Esophagus muscularis mucosa (tissue), 4 donors: ENCODE results near the gene CLIP1. TPM values are rescaled to one million over a fixed set of nuclear protein-coding genes. Genes with fewer than 3 reads are reported as not detected.
"Not testable (repeated sequence)": the region's sequence is repeated elsewhere in the genome, so short reads cannot be mapped to it uniquely, and the experiment has no call there.

ENCODE experiments used
- DNase-seq: peaks from one replicate; pipeline ENCODE4 v3.0.0-alpha.2; 2017; ENCODE audit errors: extremely low spot score
- H3K27ac ChIP-seq, 4 donors: fragments of 200-600 bp; sonication (generic); replicated peaks in 1 of 4; 1 replicate in 3 of 4; 2 replicates in 1 of 4; pipeline ENCODE4 v1.5.1; 2016 to 2019; ENCODE audit warnings: mild to moderate bottlenecking in 1 of 4
- H3K27me3 ChIP-seq, 4 donors: fragments of 200-600 bp; sonication (generic); one replicate each; pipeline versions ENCODE4 v1.5.1 to v1.6.0; 2016 to 2019
- H3K36me3 ChIP-seq, 4 donors: fragments of 200-600 bp; sonication (generic); one replicate each; pipeline ENCODE4 v1.5.1; 2016 to 2019
- H3K4me1 ChIP-seq, 4 donors: fragments of 200-600 bp; sonication (generic); one replicate each; pipeline ENCODE4 v1.5.1; 2016 to 2019
- H3K4me3 ChIP-seq, 4 donors: fragments of 200-600 bp; sonication (generic); 1 replicate in 2 of 4; 2 replicates in 2 of 4; pipeline ENCODE4 v1.5.1; 2016 to 2019; ENCODE audit warnings: mild to moderate bottlenecking in 4 of 4, moderate library complexity in 1 of 4
- H3K9me3 ChIP-seq, 4 donors: fragments of 200-600 bp; sonication (generic); 1 replicate in 3 of 4; 2 replicates in 1 of 4; pipeline ENCODE4 v1.5.1; 2016 to 2019
- CTCF ChIP-seq, 3 experiments: fragments of 200-600 bp in 2 of 3; fragments of 450-650 bp in 1 of 3; sonication (generic) in 2 of 3; IDR thresholded peaks; one replicate each; pipeline ENCODE4 v1.5.1; 2017 to 2019; ENCODE audit warnings: antibody characterized with exemption in 3 of 3, mild to moderate bottlenecking in 2 of 3, moderate library complexity in 1 of 3
- EP300 ChIP-seq: sonication (generic); formaldehyde crosslinking; IDR thresholded peaks from one replicate; pipeline ENCODE4 v1.6.1; 2017; ENCODE audit warnings: antibody characterized with exemption
- POLR2A ChIP-seq: fragments of 450-650 bp; IDR thresholded peaks from one replicate; pipeline ENCODE4 v1.6.1; 2017; ENCODE audit warnings: antibody characterized with exemption, moderate library complexity, mild to moderate bottlenecking, low read depth
- POLR2AphosphoS5 ChIP-seq, 2 donors: sonication (generic); formaldehyde crosslinking; IDR thresholded peaks; one replicate each; pipeline ENCODE4 v1.6.1; 2017; ENCODE audit warnings: antibody characterized with exemption in 2 of 2
- WGBS: methylation state at CpG from one replicate; pipeline ENCODE4 v1.1.5; 2018; 5-methylcytosine and 5-hydroxymethylcytosine counted together
- intact Hi-C: fragments of 100-400 bp; cut with DNase I; formaldehyde crosslinking; loops from one replicate; pipeline ENCODE4 v1.15.1; 2023
- total RNA-seq, 4 donors: library from RNA; depleted of rRNA; stranded (reverse); fragments of >200 nt; gene quantifications; one replicate each; pipeline versions ENCODE4 v1.1.0 to v1.2.1, GENCODE V29; 2016

Gene CLIP1
- total RNA-seq, 4 donors from 2014 or later: 234 to 263 (median 250) TPM

- no peaks in the 10 kb centered on the region for H3K27me3 ChIP-seq
- TF ChIP-seq EP300 (no peak), POLR2A (no peak), POLR2AphosphoS5 (IDR thresholded peaks at IDR 0.05) (peak in 1 of 2 donors; percentile 14), CTCF (IDR thresholded peaks at IDR 0.05) (no peak)
- no peaks in the 10 kb centered on the region for H3K9me3 ChIP-seq
- no peak overlapping the region for H3K4me3 ChIP-seq
- intact Hi-C loops: no loop called here
- H3K36me3 ChIP-seq: no peaks in the 10 kb centered on the region
- H3K4me1 ChIP-seq: no peaks in the 10 kb centered on the region
- no peak overlapping the region for H3K27ac ChIP-seq
- DNase-seq: no peak
- WGBS: 95% methylated on average over 2 of the region's 2 CpGs
Measured at GRCh38 chr12:122449317-122449716, 26.8 kb upstream of the CLIP1 start.

GRCh38 chr12:122447825-122448224 is 25.4 kb upstream of the CLIP1 start:
- H3K4me1 ChIP-seq, DNase-seq, intact Hi-C loops, H3K9me3 ChIP-seq, H3K27me3 ChIP-seq, H3K27ac ChIP-seq, H3K4me3 ChIP-seq, H3K36me3 ChIP-seq: not testable (repeated sequence)
- 92% methylated on average over 3 of the region's 3 CpGs for WGBS

GRCh38 chr12:122446390-122446789 is 23.9 kb upstream of the CLIP1 start:
- H3K9me3 ChIP-seq, H3K4me3 ChIP-seq, H3K36me3 ChIP-seq, H3K27me3 ChIP-seq, intact Hi-C loops, DNase-seq, H3K4me1 ChIP-seq, H3K27ac ChIP-seq: not testable (repeated sequence)
- WGBS: 83% methylated on average over 6 of the region's 6 CpGs

GRCh38 chr12:122444071-122444470 is 21.6 kb upstream of the CLIP1 start:
- H3K4me3 ChIP-seq, H3K4me1 ChIP-seq, H3K9me3 ChIP-seq, H3K36me3 ChIP-seq, DNase-seq, H3K27ac ChIP-seq, intact Hi-C loops, H3K27me3 ChIP-seq: not testable (repeated sequence)
- WGBS: 94% methylated on average over 5 of the region's 5 CpGs

- H3K27me3 ChIP-seq, DNase-seq, H3K36me3 ChIP-seq, H3K27ac ChIP-seq, intact Hi-C loops, H3K9me3 ChIP-seq, H3K4me3 ChIP-seq: not testable (repeated sequence)
- 96% methylated on average over 8 of the region's 8 CpGs for WGBS
- H3K4me1 ChIP-seq: peaks cover 0 to 14% (median 12%) of the 10 kb centered on the region in 4 donors
Measured at GRCh38 chr12:122438822-122439221, 16.4 kb upstream of the CLIP1 start.

GRCh38 chr12:122437656-122438121 is 15.2 kb upstream of the CLIP1 start:
- intact Hi-C loops: no loop called here
- H3K9me3 ChIP-seq: no peaks in the 10 kb centered on the region
- H3K27me3 ChIP-seq: no peaks in the 10 kb centered on the region
- peak; percentile 92 for DNase-seq
- peak overlapping the region; percentile 63 to 73 (median 70) for H3K27ac ChIP-seq
- TF ChIP-seq POLR2A (no peak), CTCF (IDR thresholded peaks at IDR 0.05) (no peak), POLR2AphosphoS5 (IDR thresholded peaks at IDR 0.05) (peak; percentile 71 to 73), EP300 (no peak)
- peak overlapping the region in 2 of 4 donors; percentile 10 to 18 for H3K4me3 ChIP-seq
- H3K36me3 ChIP-seq: no peaks in the 10 kb centered on the region
- WGBS: 32% methylated on average over 8 of the region's 8 CpGs
- peaks cover 0 to 14% (median 12%) of the 10 kb centered on the region in 4 donors for H3K4me1 ChIP-seq

GRCh38 chr12:122435186-122435585 is 12.7 kb upstream of the CLIP1 start:
- intact Hi-C loops: no loop called here

GRCh38 chr12:122429043-122429442 is 6.6 kb upstream of the CLIP1 start:
- H3K36me3 ChIP-seq, intact Hi-C loops, H3K9me3 ChIP-seq, H3K27me3 ChIP-seq, H3K4me1 ChIP-seq, H3K27ac ChIP-seq, DNase-seq, H3K4me3 ChIP-seq: not testable (repeated sequence)
- WGBS: 96% methylated on average over 5 of the region's 5 CpGs

More at GRCh38 chr12:122435186-122435585, 12.7 kb upstream of the CLIP1 start:
- no peaks in the 10 kb centered on the region for H3K36me3 ChIP-seq
- H3K27ac ChIP-seq: no peak overlapping the region
- TF ChIP-seq CTCF (IDR thresholded peaks at IDR 0.05): no peak
- no peak for TF ChIP-seq POLR2A
- H3K4me1 ChIP-seq: peaks cover 0 to 14% (median 12%) of the 10 kb centered on the region in 4 donors
- 95% methylated on average over 4 of the region's 4 CpGs for WGBS
- H3K9me3 ChIP-seq: no peaks in the 10 kb centered on the region
- no peaks in the 10 kb centered on the region for H3K27me3 ChIP-seq
- DNase-seq: no peak
- no peak overlapping the region for H3K4me3 ChIP-seq
